CD14-positive monocyte (primary cell): ENCODE data around the gene LRRC38. TPM values are rescaled to one million over a fixed set of nuclear protein-coding genes. Genes with fewer than 3 reads are reported as not detected.

Source experiments
- DNase-seq, 3 donors: peaks; one replicate each; pipeline ENCODE4 v3.0.0-alpha.2; 2011 to 2022
- H2AFZ ChIP-seq: 2 replicates; pipeline ENCODE4 v1.6.0; 2012; ENCODE audit warnings: mild to moderate bottlenecking, low read depth, low read length, inconsistent platforms; ENCODE audit not compliant: insufficient read depth, poor library complexity, severe bottlenecking
- H3K27ac ChIP-seq, 2 donors: 1 replicate in 1 of 2; 2 replicates in 1 of 2; pipeline ENCODE4 v1.5.1; 2012 to 2013; ENCODE audit warnings: low read length in 2 of 2, control low read depth in 1 of 2, inconsistent platforms in 1 of 2, low read depth in 1 of 2, mild to moderate bottlenecking in 1 of 2
- H3K27me3 ChIP-seq, 2 donors: one replicate each; pipeline versions ENCODE4 v1.6.0 to v1.6.1; 2011 to 2013; ENCODE audit warnings: low read length in 2 of 2; ENCODE audit not compliant: control insufficient read depth in 2 of 2, insufficient read depth in 2 of 2
- H3K36me3 ChIP-seq, 2 donors: replicated peaks in 1 of 2; 1 replicate in 1 of 2; 2 replicates in 1 of 2; pipeline versions ENCODE4 v1.5.1 to v1.6.1; 2012 to 2013; ENCODE audit warnings: low read length in 2 of 2, control low read depth in 1 of 2, inconsistent platforms in 1 of 2, mild to moderate bottlenecking in 1 of 2; ENCODE audit not compliant: insufficient read depth in 2 of 2, control insufficient read depth in 1 of 2
- H3K4me1 ChIP-seq, 2 donors: 1 replicate in 1 of 2; 2 replicates in 1 of 2; pipeline versions ENCODE4 v1.5.1 to v1.6.1; 2012 to 2013; ENCODE audit warnings: low read length in 2 of 2, control low read depth in 1 of 2, inconsistent platforms in 1 of 2, mild to moderate bottlenecking in 1 of 2, moderate library complexity in 1 of 2; ENCODE audit not compliant: insufficient read depth in 2 of 2, control insufficient read depth in 1 of 2
- H3K4me2 ChIP-seq: replicated peaks from 2 replicates; pipeline ENCODE3; 2012; ENCODE audit warnings: low read length, moderate library complexity, mild to moderate bottlenecking; ENCODE audit not compliant: poor library complexity, severe bottlenecking; ENCODE audit errors: extremely low read depth
- H3K4me3 ChIP-seq, 3 experiments: fragments of 200-600 bp in 1 of 3; sonication (generic) in 1 of 3; replicated peaks in 1 of 3; 1 replicate in 2 of 3; 2 replicates in 1 of 3; pipeline ENCODE4 v1.5.1; 2011 to 2013; ENCODE audit warnings: low read length in 3 of 3, mild to moderate bottlenecking in 3 of 3, control low read depth in 2 of 3, low read depth in 2 of 3, inconsistent platforms in 1 of 3, moderate library complexity in 1 of 3
- H3K79me2 ChIP-seq: 2 replicates; pipeline ENCODE4 v1.6.0; 2012; ENCODE audit warnings: mild to moderate bottlenecking, control low read depth, inconsistent platforms, low read length, moderate library complexity; ENCODE audit not compliant: insufficient read depth
- H3K9ac ChIP-seq: 2 replicates; pipeline ENCODE4 v1.6.0; 2017; ENCODE audit warnings: low read length, mild to moderate bottlenecking; ENCODE audit not compliant: insufficient read depth, poor library complexity, severe bottlenecking
- H3K9me3 ChIP-seq, 2 donors: replicated peaks in 1 of 2; 1 replicate in 1 of 2; 2 replicates in 1 of 2; pipeline versions ENCODE4 v1.5.1 to v1.6.1; 2012 to 2013; ENCODE audit warnings: low read length in 2 of 2, control low read depth in 1 of 2; ENCODE audit not compliant: control insufficient read depth in 1 of 2, insufficient read depth in 1 of 2
- H4K20me1 ChIP-seq: 2 replicates; pipeline ENCODE4 v1.6.0; 2012; ENCODE audit warnings: mild to moderate bottlenecking, low read length, control low read depth, moderate library complexity; ENCODE audit not compliant: insufficient read depth
- H3K27ac Mint-ChIP-seq, 7 donors: one replicate each; pipeline ENCODE4 v1.8.0; 2020; ENCODE audit warnings: mild to moderate bottlenecking in 7 of 7, mixed read lengths in 7 of 7, moderate library complexity in 6 of 7, inconsistent platforms in 2 of 7
- H3K27me3 Mint-ChIP-seq, 3 donors: one replicate each; pipeline ENCODE4 v1.8.0; 2021 to 2022; ENCODE audit warnings: low read depth in 3 of 3, mild to moderate bottlenecking in 3 of 3, mixed read lengths in 3 of 3, moderate library complexity in 3 of 3, inconsistent platforms in 1 of 3
- H3K36me3 Mint-ChIP-seq, 2 donors: one replicate each; pipeline ENCODE4 v1.8.0; 2020; ENCODE audit warnings: mixed read lengths in 2 of 2, inconsistent platforms in 1 of 2, mild to moderate bottlenecking in 1 of 2
- H3K4me1 Mint-ChIP-seq: one replicate; pipeline ENCODE4 v1.8.0; 2020; ENCODE audit warnings: mild to moderate bottlenecking, mixed read lengths
- H3K4me3 Mint-ChIP-seq, 2 donors: one replicate each; pipeline ENCODE4 v1.8.0; 2020; ENCODE audit warnings: mild to moderate bottlenecking in 2 of 2, mixed read lengths in 2 of 2, moderate library complexity in 1 of 2
- H3K9me3 Mint-ChIP-seq, 7 donors: one replicate each; pipeline ENCODE4 v1.8.0; 2020 to 2022; ENCODE audit warnings: mixed read lengths in 7 of 7, mild to moderate bottlenecking in 6 of 7, moderate library complexity in 6 of 7, inconsistent platforms in 2 of 7
- CTCF ChIP-seq: fragments of 200-600 bp; IDR thresholded peaks from one replicate; pipeline ENCODE4 v1.8.0; 2022; ENCODE audit warnings: antibody characterized with exemption, mild to moderate bottlenecking
- WGBS: methylation state at CpG from one replicate; pipeline ENCODE4 v1.1.5; 2013; ENCODE audit warnings: missing lambda C conversion rate; ENCODE audit not compliant: insufficient coverage; 5-methylcytosine and 5-hydroxymethylcytosine counted together
- intact Hi-C, 2 donors: fragments of 100-400 bp; cut with micrococcal nuclease; formaldehyde crosslinking; loops; one replicate each; pipeline versions ENCODE4 v1.15.0 to v1.15.1; 2023
- polyA plus RNA-seq, 3 donors: library from polyadenylated mRNA; depleted of rRNA in 1 of 3; unstranded in 2 of 3; stranded (reverse) in 1 of 3; fragments of 300-500 nt in 2 of 3; fragments of >200 nt in 1 of 3; fragmentation: Illumina TruSeq in 2 of 3; gene quantifications; 1 replicate in 2 of 3; 2 replicates in 1 of 3; pipeline ENCODE4 v1.2.3, GENCODE V29; 2012 to 2021

LRRC38 gene
- polyA plus RNA-seq, 3 donors, result not detected

DNA sequence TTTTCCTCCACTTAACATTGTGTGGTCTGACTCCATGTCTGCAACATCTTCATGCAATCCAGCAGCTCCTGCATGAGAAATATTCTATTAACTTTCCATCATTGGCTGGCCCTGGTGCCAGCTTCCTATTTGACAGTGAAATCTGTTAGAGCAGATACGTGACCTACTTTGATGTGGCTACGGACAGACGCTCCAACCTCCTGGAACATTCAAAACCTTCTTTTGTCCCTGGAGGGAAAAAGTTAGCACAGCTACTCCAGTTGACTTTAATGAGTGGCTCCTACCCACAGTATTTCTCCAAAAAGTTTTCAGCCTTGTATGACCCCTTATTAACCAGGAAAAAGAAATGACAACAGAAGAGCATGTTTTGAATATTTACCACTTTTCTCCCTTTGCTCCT is 81.6 kb downstream of the LRRC38 start:
- H3K4me3 Mint-ChIP-seq, result no peak overlapping the region
- peaks cover 0 to 7% of the 10 kb centered on the region in 2 donors for H3K9me3 ChIP-seq
- H3K79me2 ChIP-seq, result no peaks in the 10 kb centered on the region
- H3K4me3 ChIP-seq, result no peak overlapping the region
- WGBS, result no CpG with 5 or more reads among the region's 3 CpGs
- no peak overlapping the region for H3K27ac ChIP-seq
- peaks cover 3 to 10% (median 7%) of the 10 kb centered on the region in 7 donors for H3K9me3 Mint-ChIP-seq
- H3K36me3 ChIP-seq, result no peaks in the 10 kb centered on the region
- no peaks in the 10 kb centered on the region for H3K4me1 ChIP-seq
- no peak for TF ChIP-seq CTCF
- no peaks in the 10 kb centered on the region for H4K20me1 ChIP-seq
- intact Hi-C loops, result no loop called here
- no peak for DNase-seq
- H3K4me2 ChIP-seq, result no peak overlapping the region
- H2AFZ ChIP-seq, result no peak overlapping the region
- H3K27ac Mint-ChIP-seq, result no peak overlapping the region
- H3K27me3 Mint-ChIP-seq, result peaks cover 0 to 8% (median 1%) of the 10 kb centered on the region in 3 donors
- no peaks in the 10 kb centered on the region for H3K27me3 ChIP-seq
- no peak overlapping the region for H3K9ac ChIP-seq
- no peaks in the 10 kb centered on the region for H3K4me1 Mint-ChIP-seq
- H3K36me3 Mint-ChIP-seq, result no peaks in the 10 kb centered on the region

- H3K27me3 Mint-ChIP-seq, result peaks cover 0 to 3% (median 1%) of the 10 kb centered on the region in 3 donors
- intact Hi-C loops, result no loop called here
Observed at GRCh38 chr1:13430495-13430894, 83.3 kb downstream of the LRRC38 start.

More at GRCh38 chr1:13430495-13430894, 83.3 kb downstream of the LRRC38 start:
- 97% methylated on average over 12 of the region's 13 CpGs for WGBS
- Histone ChIP-seq H3K27me3 (no peaks in the 10 kb centered on the region), H3K9ac (no peak overlapping the region), H4K20me1 (no peaks in the 10 kb centered on the region), H3K79me2 (no peaks in the 10 kb centered on the region), H3K9me3 (peaks cover 0 to 7% of the 10 kb centered on the region in 2 donors), H3K36me3 (no peaks in the 10 kb centered on the region), H3K4me2 (no peak overlapping the region), H3K27ac (no peak overlapping the region), H3K4me3 (no peak overlapping the region), H2AFZ (no peak overlapping the region), H3K4me1 (no peaks in the 10 kb centered on the region)
- DNase-seq, result no peak
- Mint-ChIP-seq H3K36me3 (no peaks in the 10 kb centered on the region), H3K9me3 (peaks cover 3 to 10% (median 7%) of the 10 kb centered on the region in 7 donors), H3K27ac (peak overlapping the region in 1 of 7 donors; percentile 25), H3K4me1 (no peaks in the 10 kb centered on the region), H3K4me3 (no peak overlapping the region)
- TF ChIP-seq CTCF, result no peak

Other genes starting within 250 kb of the LRRC38 start
- not detected for gene PRAMEF8, start 228.9 kb downstream of the LRRC38 start, polyA plus RNA-seq
- not detected for gene PRAMEF33, start 210.5 kb downstream of the LRRC38 start, polyA plus RNA-seq
- not detected for gene PRAMEF15, start 198.4 kb downstream of the LRRC38 start, polyA plus RNA-seq
- gene PRAMEF14, start 166.9 kb downstream of the LRRC38 start, polyA plus RNA-seq, result not detected
- gene PRAMEF19, start 142.1 kb downstream of the LRRC38 start, polyA plus RNA-seq, result not detected
- not detected for gene PRAMEF17, start 124.4 kb downstream of the LRRC38 start, polyA plus RNA-seq
- not detected for gene PRAMEF20, start 103.6 kb downstream of the LRRC38 start, polyA plus RNA-seq
- not detected for gene PDPN, start 69.8 kb upstream of the LRRC38 start, polyA plus RNA-seq
- 10 to 100 TPM in 1 of 3 donors, 1 to 10 TPM in 2; 4.1 to 22.5 (median 7.6) TPM for gene PRDM2, start 186.2 kb upstream of the LRRC38 start, polyA plus RNA-seq